HCT116 (cell line): ENCODE results near the gene TSPOAP1. TPM values are rescaled to one million over a fixed set of nuclear protein-coding genes. Genes with fewer than 3 reads are reported as not detected.

Experiments
- ATAC-seq: fragments of 200-7000 bp; cut with Tn5 transposase; 2 replicates; pipeline ENCODE4 v1.9.1; 2020; ENCODE audit warnings: mild to moderate bottlenecking, moderate library complexity
- BruUV-seq: library from RNA; stranded (reverse); fragments of 400-500 nt; replicated peaks from 2 replicates; lab custom pipeline; 2021; lab: Mats Ljungman, UMichigan
- CTCF ChIA-PET: fragments of 300-600 bp; sonication (Branson Sonifier 250); formaldehyde crosslinking; loops from one replicate; lab custom pipeline; 2021; ENCODE audit warnings: antibody characterized with exemption; lab: Charles Lee
- POLR2A ChIA-PET: fragments of 300-600, 350-600 bp; sonication (Branson Sonifier 250); formaldehyde crosslinking; loops from one replicate; lab custom pipeline; 2021; ENCODE audit warnings: antibody characterized with exemption; lab: Charles Lee
- RAD21 ChIA-PET, 2 experiments: fragments of 300-600 bp; sonication (Branson Sonifier 250); formaldehyde crosslinking; loops; one replicate each; lab custom pipeline; 2023; ENCODE audit warnings: low total read pairs in 2 of 2; ENCODE audit not compliant: uncharacterized antibody in 2 of 2, unreplicated experiment in 2 of 2, low non-redundant PET in 1 of 2; lab: Charles Lee
- DNase-seq: peaks from one replicate; pipeline ENCODE4 v3.0.0-alpha.2; 2010; ENCODE audit warnings: low read depth, low spot score
- H2AFZ ChIP-seq: fragments of 200-600 bp; shearing (Covaris generic), sonication (generic); 2 replicates; pipeline ENCODE4 v1.6.1; 2017; ENCODE audit warnings: low read depth, mixed run types, mixed read lengths, antibody characterized with exemption, low read length; ENCODE audit not compliant: poor library complexity, severe bottlenecking
- H3K27ac ChIP-seq: 2 replicates; pipeline ENCODE4 v1.5.1; 2012; ENCODE audit warnings: low read depth, low read length
- H3K27me3 ChIP-seq: fragments of 200-600 bp; sonication (generic); 2 replicates; pipeline ENCODE4 v1.6.1; 2016; ENCODE audit warnings: mixed run types, low read length, mixed read lengths; ENCODE audit not compliant: insufficient read depth
- H3K36me3 ChIP-seq, 2 experiments: fragments of 200-500 bp in 1 of 2; fragments of 200-600 bp in 1 of 2; sonication (Bioruptor generic) in 1 of 2; sonication (generic) in 1 of 2; 2 replicates each; pipeline versions ENCODE4 v1.5.1 to v1.6.1; 2014 to 2016; ENCODE audit warnings: low read length in 2 of 2, inconsistent platforms in 1 of 2, mixed read lengths in 1 of 2, mixed run types in 1 of 2; ENCODE audit not compliant: insufficient read depth in 2 of 2, control insufficient read depth in 1 of 2
- H3K4me1 ChIP-seq, 2 experiments: fragments of 200-600 bp in 1 of 2; sonication (generic) in 1 of 2; 2 replicates each; pipeline versions ENCODE4 v1.5.1 to v1.6.1; 2012 to 2017; ENCODE audit warnings: low read length in 2 of 2, inconsistent platforms in 1 of 2, mild to moderate bottlenecking in 1 of 2, mixed read lengths in 1 of 2, mixed run types in 1 of 2, moderate library complexity in 1 of 2; ENCODE audit not compliant: insufficient read depth in 2 of 2, control insufficient read depth in 1 of 2
- H3K4me2 ChIP-seq: fragments of 200-600 bp; sonication (generic); 2 replicates; pipeline ENCODE4 v1.6.1; 2017; ENCODE audit warnings: mixed run types, low read length, mixed read lengths
- H3K4me3 ChIP-seq, 2 experiments: fragments of 200-600 bp in 1 of 2; sonication (generic) in 1 of 2; replicated peaks in 1 of 2; 2 replicates each; pipeline ENCODE4 v1.5.1; 2011 to 2016; ENCODE audit warnings: low read length in 2 of 2, control low read depth in 1 of 2, low read depth in 1 of 2, mild to moderate bottlenecking in 1 of 2, mixed read lengths in 1 of 2, mixed run types in 1 of 2
- H3K79me2 ChIP-seq: fragments of 200-600 bp; sonication (generic); 2 replicates; pipeline ENCODE4 v1.6.1; 2017; ENCODE audit warnings: mild to moderate bottlenecking, mixed run types, low read length, moderate library complexity, mixed read lengths; ENCODE audit not compliant: insufficient read depth
- H3K9ac ChIP-seq: fragments of 200-600 bp; sonication (generic); 2 replicates; pipeline ENCODE4 v1.6.1; 2016; ENCODE audit warnings: low read length, mixed read lengths
- H3K9me2 ChIP-seq: fragments of 200-600 bp; sonication (generic), shearing (Covaris generic); 2 replicates; pipeline ENCODE4 v1.6.1; 2017; ENCODE audit warnings: mixed run types, mild to moderate bottlenecking, moderate library complexity; ENCODE audit not compliant: insufficient read depth
- H3K9me3 ChIP-seq, 2 experiments: fragments of 200-500 bp in 1 of 2; fragments of 200-600 bp in 1 of 2; sonication (Bioruptor generic) in 1 of 2; sonication (generic) in 1 of 2; 2 replicates each; pipeline ENCODE4 v1.6.1; 2014 to 2017; ENCODE audit warnings: low read length in 2 of 2, mixed read lengths in 2 of 2, inconsistent platforms in 1 of 2, low read depth in 1 of 2, mild to moderate bottlenecking in 1 of 2, mixed run types in 1 of 2, moderate library complexity in 1 of 2; ENCODE audit not compliant: control insufficient read depth in 1 of 2, insufficient read depth in 1 of 2
- H4K20me1 ChIP-seq: fragments of 200-600 bp; sonication (generic), shearing (Covaris generic); 2 replicates; pipeline ENCODE4 v1.6.1; 2017; ENCODE audit warnings: mixed run types, mild to moderate bottlenecking, moderate library complexity; ENCODE audit not compliant: insufficient read depth
- CBX3 ChIP-seq: IDR thresholded peaks from 2 replicates; pipeline ENCODE4 v1.6.1; 2012; ENCODE audit warnings: low read depth
- CEBPB ChIP-seq: IDR thresholded peaks from 2 replicates; pipeline ENCODE4 v1.6.1; 2012; ENCODE audit warnings: low read depth
- EGR1 ChIP-seq: IDR thresholded peaks from 2 replicates; pipeline ENCODE4 v1.6.1; 2012; ENCODE audit warnings: low read depth
- EZH2 ChIP-seq: fragments of 200-600 bp; sonication (generic); IDR thresholded peaks from 2 replicates; pipeline ENCODE4 v1.6.1; 2017; ENCODE audit warnings: antibody characterized with exemption, mixed run types
- FOSL1 ChIP-seq: IDR thresholded peaks from 2 replicates; pipeline ENCODE4 v1.6.1; 2012; ENCODE audit warnings: low read depth
- JUND ChIP-seq: IDR thresholded peaks from 2 replicates; pipeline ENCODE4 v1.6.1; 2012
- POLR2AphosphoS5 ChIP-seq: IDR thresholded peaks from 2 replicates; pipeline ENCODE4 v1.6.1; 2011; ENCODE audit warnings: mild to moderate bottlenecking, low read depth, low read length, moderate library complexity
- RAD21 ChIP-seq: IDR thresholded peaks from 2 replicates; pipeline ENCODE4 v1.6.1; 2012; ENCODE audit warnings: low read depth, mild to moderate bottlenecking
- SIN3A ChIP-seq: IDR thresholded peaks from 2 replicates; pipeline ENCODE4 v1.6.1; 2012; ENCODE audit warnings: low read depth
- SP1 ChIP-seq: IDR thresholded peaks from 2 replicates; pipeline ENCODE4 v1.6.1; 2012; ENCODE audit warnings: low read depth
- SRF ChIP-seq: IDR thresholded peaks from 2 replicates; pipeline ENCODE4 v1.6.1; 2012; ENCODE audit warnings: low read depth
- TCF7L2 ChIP-seq: IDR thresholded peaks from 2 replicates; pipeline ENCODE4 v1.7.0; 2011; ENCODE audit warnings: borderline replicate concordance, inconsistent platforms; ENCODE audit not compliant: insufficient read depth, insufficient read length; ENCODE audit errors: extremely low read depth
- ZFX ChIP-seq: fragments of 450-650 bp; IDR thresholded peaks from 2 replicates; pipeline ENCODE4 v1.6.1; 2017
- ZNF274 ChIP-seq: fragments of 200-500 bp; sonication (Bioruptor generic); IDR thresholded peaks from 2 replicates; pipeline ENCODE4 v1.6.1; 2014; ENCODE audit warnings: mild to moderate bottlenecking, low read depth, low read length, inconsistent platforms
- intact Hi-C: fragments of 100-400 bp; cut with micrococcal nuclease; formaldehyde crosslinking; loops from 2 replicates; pipeline ENCODE4 v1.10.0; 2022
- total RNA-seq: library from RNA; stranded (reverse); gene quantifications from one replicate; pipeline ENCODE4 v1.2.1, GENCODE V29; 2021; ENCODE audit not compliant: unreplicated experiment
- TF ChIP-seq, protein P1 (sequence below): IDR thresholded peaks from 2 replicates; pipeline ENCODE4 v1.6.1; 2012
- TF ChIP-seq, protein P2 (sequence below): IDR thresholded peaks from 2 replicates; pipeline ENCODE4 v1.6.1; 2012
- TF ChIP-seq, protein P3 (sequence below): IDR thresholded peaks from 2 replicates; pipeline ENCODE4 v1.6.1; 2012; ENCODE audit warnings: low read depth
- TF ChIP-seq, protein P4 (sequence below): IDR thresholded peaks from 2 replicates; pipeline ENCODE4 v1.6.1; 2011; ENCODE audit warnings: mild to moderate bottlenecking, low read length, moderate library complexity; ENCODE audit not compliant: insufficient replicate concordance; ENCODE audit errors: extremely low read depth
- TF ChIP-seq, protein P5 (sequence below), 3 experiments: fragments of 200-600 bp in 1 of 3; sonication (generic) in 1 of 3; IDR thresholded peaks in 2 of 3; conservative IDR thresholded peaks in 1 of 3; 2 replicates each; pipeline ENCODE4 v1.5.1; 2012 to 2017; ENCODE audit warnings: low read depth in 2 of 3, low read length in 2 of 3, antibody characterized with exemption in 1 of 3, borderline replicate concordance in 1 of 3, control low read depth in 1 of 3, mild to moderate bottlenecking in 1 of 3, mixed read lengths in 1 of 3, mixed run types in 1 of 3, moderate library complexity in 1 of 3; ENCODE audit not compliant: insufficient read depth in 1 of 3

TSPOAP1 gene
- total RNA-seq, 1 experiment from 2014 or later: 0.27 TPM

DNA sequence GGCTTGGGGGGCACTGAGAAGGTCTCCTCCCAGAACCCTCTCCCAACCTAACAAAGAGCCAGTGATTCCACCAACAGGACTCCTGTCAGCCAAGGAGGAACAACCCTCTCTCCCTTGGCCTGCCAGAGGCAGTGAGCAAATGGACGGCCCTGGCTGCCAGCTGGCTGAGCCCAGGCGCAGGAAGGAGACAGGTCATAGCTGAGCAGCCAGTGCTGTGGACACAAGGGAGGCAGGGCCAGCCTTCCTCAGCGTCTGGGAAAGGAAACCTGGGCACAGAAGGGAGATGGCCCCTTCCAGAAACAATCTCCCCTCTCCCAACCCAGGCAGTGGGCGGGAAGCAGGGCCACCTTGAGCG lies 50.0 kb downstream of the TSPOAP1 start:
- no TSS peak for BruUV-seq

More for the DNA sequence above, 50.0 kb downstream of the TSPOAP1 start:
- no peaks in the 10 kb centered on the region for H3K9me3 ChIP-seq
- TF ChIP-seq, protein P1, sequence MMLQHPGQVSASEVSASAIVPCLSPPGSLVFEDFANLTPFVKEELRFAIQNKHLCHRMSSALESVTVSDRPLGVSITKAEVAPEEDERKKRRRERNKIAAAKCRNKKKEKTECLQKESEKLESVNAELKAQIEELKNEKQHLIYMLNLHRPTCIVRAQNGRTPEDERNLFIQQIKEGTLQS: no peak
- TF ChIP-seq EGR1: no peak
- no peak for TF ChIP-seq POLR2AphosphoS5
- TF ChIP-seq, protein P2, sequence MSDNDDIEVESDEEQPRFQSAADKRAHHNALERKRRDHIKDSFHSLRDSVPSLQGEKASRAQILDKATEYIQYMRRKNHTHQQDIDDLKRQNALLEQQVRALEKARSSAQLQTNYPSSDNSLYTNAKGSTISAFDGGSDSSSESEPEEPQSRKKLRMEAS: no peak
- no peak for TF ChIP-seq RAD21
- no peak for TF ChIP-seq EZH2
- no peak for TF ChIP-seq SRF
- no peak for TF ChIP-seq FOSL1
- no peak for TF ChIP-seq ZFX
- no peak for TF ChIP-seq SIN3A
- no peak for TF ChIP-seq TCF7L2
- TF ChIP-seq ZNF274: no peak
- TF ChIP-seq, protein P3, sequence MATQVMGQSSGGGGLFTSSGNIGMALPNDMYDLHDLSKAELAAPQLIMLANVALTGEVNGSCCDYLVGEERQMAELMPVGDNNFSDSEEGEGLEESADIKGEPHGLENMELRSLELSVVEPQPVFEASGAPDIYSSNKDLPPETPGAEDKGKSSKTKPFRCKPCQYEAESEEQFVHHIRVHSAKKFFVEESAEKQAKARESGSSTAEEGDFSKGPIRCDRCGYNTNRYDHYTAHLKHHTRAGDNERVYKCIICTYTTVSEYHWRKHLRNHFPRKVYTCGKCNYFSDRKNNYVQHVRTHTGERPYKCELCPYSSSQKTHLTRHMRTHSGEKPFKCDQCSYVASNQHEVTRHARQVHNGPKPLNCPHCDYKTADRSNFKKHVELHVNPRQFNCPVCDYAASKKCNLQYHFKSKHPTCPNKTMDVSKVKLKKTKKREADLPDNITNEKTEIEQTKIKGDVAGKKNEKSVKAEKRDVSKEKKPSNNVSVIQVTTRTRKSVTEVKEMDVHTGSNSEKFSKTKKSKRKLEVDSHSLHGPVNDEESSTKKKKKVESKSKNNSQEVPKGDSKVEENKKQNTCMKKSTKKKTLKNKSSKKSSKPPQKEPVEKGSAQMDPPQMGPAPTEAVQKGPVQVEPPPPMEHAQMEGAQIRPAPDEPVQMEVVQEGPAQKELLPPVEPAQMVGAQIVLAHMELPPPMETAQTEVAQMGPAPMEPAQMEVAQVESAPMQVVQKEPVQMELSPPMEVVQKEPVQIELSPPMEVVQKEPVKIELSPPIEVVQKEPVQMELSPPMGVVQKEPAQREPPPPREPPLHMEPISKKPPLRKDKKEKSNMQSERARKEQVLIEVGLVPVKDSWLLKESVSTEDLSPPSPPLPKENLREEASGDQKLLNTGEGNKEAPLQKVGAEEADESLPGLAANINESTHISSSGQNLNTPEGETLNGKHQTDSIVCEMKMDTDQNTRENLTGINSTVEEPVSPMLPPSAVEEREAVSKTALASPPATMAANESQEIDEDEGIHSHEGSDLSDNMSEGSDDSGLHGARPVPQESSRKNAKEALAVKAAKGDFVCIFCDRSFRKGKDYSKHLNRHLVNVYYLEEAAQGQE: no peak
- TF ChIP-seq, protein P4, sequence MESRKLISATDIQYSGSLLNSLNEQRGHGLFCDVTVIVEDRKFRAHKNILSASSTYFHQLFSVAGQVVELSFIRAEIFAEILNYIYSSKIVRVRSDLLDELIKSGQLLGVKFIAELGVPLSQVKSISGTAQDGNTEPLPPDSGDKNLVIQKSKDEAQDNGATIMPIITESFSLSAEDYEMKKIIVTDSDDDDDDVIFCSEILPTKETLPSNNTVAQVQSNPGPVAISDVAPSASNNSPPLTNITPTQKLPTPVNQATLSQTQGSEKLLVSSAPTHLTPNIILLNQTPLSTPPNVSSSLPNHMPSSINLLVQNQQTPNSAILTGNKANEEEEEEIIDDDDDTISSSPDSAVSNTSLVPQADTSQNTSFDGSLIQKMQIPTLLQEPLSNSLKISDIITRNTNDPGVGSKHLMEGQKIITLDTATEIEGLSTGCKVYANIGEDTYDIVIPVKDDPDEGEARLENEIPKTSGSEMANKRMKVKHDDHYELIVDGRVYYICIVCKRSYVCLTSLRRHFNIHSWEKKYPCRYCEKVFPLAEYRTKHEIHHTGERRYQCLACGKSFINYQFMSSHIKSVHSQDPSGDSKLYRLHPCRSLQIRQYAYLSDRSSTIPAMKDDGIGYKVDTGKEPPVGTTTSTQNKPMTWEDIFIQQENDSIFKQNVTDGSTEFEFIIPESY: no peak
- no peak for TF ChIP-seq CEBPB
- no peak for TF ChIP-seq CBX3
- TF ChIP-seq, protein P5, sequence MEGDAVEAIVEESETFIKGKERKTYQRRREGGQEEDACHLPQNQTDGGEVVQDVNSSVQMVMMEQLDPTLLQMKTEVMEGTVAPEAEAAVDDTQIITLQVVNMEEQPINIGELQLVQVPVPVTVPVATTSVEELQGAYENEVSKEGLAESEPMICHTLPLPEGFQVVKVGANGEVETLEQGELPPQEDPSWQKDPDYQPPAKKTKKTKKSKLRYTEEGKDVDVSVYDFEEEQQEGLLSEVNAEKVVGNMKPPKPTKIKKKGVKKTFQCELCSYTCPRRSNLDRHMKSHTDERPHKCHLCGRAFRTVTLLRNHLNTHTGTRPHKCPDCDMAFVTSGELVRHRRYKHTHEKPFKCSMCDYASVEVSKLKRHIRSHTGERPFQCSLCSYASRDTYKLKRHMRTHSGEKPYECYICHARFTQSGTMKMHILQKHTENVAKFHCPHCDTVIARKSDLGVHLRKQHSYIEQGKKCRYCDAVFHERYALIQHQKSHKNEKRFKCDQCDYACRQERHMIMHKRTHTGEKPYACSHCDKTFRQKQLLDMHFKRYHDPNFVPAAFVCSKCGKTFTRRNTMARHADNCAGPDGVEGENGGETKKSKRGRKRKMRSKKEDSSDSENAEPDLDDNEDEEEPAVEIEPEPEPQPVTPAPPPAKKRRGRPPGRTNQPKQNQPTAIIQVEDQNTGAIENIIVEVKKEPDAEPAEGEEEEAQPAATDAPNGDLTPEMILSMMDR (IDR thresholded peaks at IDR 0.05 in 2 of 3, conservative IDR thresholded peaks at IDR 0.05 in 1 of 3; ENCODE audit: borderline replicate concordance in 1 of 3, insufficient read depth in 1 of 3, low read depth in 2 of 3, low read length in 2 of 3): no peak
- TF ChIP-seq JUND: no peak
- no peak for TF ChIP-seq SP1
- TF ChIP-seq, all 23 proteins: peak for 0
- no peaks in the 10 kb centered on the region for H3K79me2 ChIP-seq
- POLR2A ChIA-PET: no interaction called here
- intact Hi-C loops: no loop called here
- H3K27ac ChIP-seq: no peak overlapping the region
- no peaks in the 10 kb centered on the region; a peak in 1 of 4 replicates for H3K4me1 ChIP-seq
- no peaks in the 10 kb centered on the region for H4K20me1 ChIP-seq
- H3K9me2 ChIP-seq: no peaks in the 10 kb centered on the region
- H3K9ac ChIP-seq: no peak overlapping the region
- no peak overlapping the region for H3K4me3 ChIP-seq
- no peak for ATAC-seq
- DNase-seq: no peak
- CTCF ChIA-PET: no interaction called here
- H3K4me2 ChIP-seq: no peak overlapping the region
- RAD21 ChIA-PET: no interaction called here
- H3K27me3 ChIP-seq: no peaks in the 10 kb centered on the region
- no peak overlapping the region for H2AFZ ChIP-seq
- no peaks in the 10 kb centered on the region for H3K36me3 ChIP-seq
